Measurements from ENCODE around the gene GPR162.

DNA sequence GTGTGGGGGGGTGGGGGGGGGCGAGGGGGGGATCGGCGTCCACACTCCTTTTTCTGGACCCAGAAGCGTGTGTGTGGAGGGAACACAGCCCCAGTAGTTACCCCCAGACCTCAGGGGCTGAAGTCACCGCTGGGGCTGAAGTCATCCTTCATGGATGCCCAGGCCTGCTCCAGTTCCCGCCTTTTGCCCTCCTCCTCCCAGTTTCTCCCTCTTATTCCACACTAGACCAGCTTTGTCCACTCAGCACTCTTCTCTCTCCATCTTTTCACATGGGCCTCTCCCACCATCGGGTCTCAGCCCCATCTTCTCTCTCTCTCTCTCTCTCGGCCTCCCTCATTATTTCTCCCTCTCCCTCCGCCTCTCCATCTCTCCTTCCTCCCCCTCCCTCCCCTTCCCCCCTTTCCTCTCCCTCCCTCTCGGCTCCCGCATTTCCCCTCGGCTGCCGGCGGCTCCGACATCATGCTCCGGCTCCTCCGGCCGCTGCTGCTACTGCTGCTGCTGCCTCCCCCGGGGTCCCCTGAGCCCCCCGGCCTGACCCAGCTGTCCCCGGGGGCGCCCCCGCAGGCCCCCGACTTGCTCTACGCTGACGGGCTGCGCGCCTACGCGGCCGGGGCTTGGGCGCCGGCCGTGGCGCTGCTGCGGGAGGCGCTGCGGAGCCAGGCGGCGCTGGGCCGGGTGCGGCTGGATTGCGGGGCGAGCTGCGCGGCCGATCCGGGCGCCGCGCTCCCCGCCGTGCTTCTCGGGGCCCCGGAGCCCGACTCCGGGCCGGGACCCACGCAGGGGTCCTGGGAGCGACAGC lies 6.6 kb downstream of the GPR162 start, which contains the start of gene P3H3:
- TF ChIP-seq, protein P1, sequence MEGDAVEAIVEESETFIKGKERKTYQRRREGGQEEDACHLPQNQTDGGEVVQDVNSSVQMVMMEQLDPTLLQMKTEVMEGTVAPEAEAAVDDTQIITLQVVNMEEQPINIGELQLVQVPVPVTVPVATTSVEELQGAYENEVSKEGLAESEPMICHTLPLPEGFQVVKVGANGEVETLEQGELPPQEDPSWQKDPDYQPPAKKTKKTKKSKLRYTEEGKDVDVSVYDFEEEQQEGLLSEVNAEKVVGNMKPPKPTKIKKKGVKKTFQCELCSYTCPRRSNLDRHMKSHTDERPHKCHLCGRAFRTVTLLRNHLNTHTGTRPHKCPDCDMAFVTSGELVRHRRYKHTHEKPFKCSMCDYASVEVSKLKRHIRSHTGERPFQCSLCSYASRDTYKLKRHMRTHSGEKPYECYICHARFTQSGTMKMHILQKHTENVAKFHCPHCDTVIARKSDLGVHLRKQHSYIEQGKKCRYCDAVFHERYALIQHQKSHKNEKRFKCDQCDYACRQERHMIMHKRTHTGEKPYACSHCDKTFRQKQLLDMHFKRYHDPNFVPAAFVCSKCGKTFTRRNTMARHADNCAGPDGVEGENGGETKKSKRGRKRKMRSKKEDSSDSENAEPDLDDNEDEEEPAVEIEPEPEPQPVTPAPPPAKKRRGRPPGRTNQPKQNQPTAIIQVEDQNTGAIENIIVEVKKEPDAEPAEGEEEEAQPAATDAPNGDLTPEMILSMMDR (optimal IDR thresholded peaks at IDR 0.05 in 1 of 3, IDR thresholded peaks at IDR 0.05 in 1 of 3, conservative IDR thresholded peaks at IDR 0.05 in 1 of 3; ENCODE audit: extremely low read depth in 1 of 3, insufficient read depth in 2 of 3, low read length in 3 of 3) = no peak
- TF ChIP-seq EZH2 (IDR thresholded peaks at IDR 0.05; ENCODE audit: low read length) = no peak
